Lung microvascular endothelial cell (primary cell): ENCODE results near the gene NUDT4B. TPM values are rescaled to one million over a fixed set of nuclear protein-coding genes. Genes with fewer than 3 reads are reported as not detected.
"Not testable (repeated sequence)": the region's sequence is repeated elsewhere in the genome, so short reads cannot be mapped to it uniquely, and the experiment has no call there.

ENCODE experiments used
- DNase-seq, 2 donors: peaks; one replicate each; pipeline versions ENCODE4 v3.0.0 to v3.0.0-alpha.2; 2010; ENCODE audit warnings: low read depth in 2 of 2
- total RNA-seq: library from RNA; depleted of rRNA; stranded (reverse); fragments of >200 nt; gene quantifications from 2 replicates; pipeline ENCODE4 v1.2.1, GENCODE V29; 2014

NUDT4B gene
- total RNA-seq, 1 donor from 2014 or later: 7.3 TPM

DNA sequence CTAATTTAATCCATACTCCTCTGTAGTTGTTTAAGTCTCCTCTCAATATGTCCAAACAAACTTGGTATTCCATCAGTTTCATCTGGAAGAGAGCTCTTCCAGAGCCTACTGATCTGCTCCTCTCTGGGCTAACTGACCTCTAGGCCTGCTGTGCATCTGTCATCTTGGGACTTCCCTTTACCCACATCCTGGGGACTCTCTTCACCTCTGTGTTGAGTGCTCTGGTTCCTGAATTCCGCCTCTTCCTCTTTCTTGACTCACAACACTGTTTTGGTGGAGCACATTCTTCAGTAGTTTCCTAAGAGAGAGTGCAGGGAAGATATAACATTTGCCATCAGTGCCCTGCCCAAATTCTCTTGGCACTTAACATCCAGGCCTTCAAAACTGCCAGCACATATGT is 13.0 kb upstream of the NUDT4B start:
- DNase-seq: not testable (repeated sequence)

DNA sequence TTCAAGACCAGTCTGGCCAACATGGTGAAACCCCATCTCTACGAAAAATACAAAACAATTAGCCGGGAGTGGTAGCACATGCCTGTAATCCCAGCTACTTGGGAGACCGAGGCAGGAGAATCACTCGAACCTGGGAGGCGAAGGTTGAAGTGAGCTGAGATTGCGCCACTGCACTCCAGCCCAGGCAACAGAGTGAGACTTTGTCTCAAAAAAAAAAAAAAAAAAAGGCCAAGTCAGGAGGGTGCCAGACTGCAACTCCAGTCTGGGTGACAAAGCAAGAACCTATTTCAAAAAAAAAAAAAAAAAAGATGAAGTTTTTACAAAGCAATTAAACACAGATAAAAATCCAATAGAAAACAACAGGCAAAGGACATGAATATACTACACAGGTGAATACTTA is 9.9 kb upstream of the NUDT4B start:
- DNase-seq: not testable (repeated sequence)

DNA sequence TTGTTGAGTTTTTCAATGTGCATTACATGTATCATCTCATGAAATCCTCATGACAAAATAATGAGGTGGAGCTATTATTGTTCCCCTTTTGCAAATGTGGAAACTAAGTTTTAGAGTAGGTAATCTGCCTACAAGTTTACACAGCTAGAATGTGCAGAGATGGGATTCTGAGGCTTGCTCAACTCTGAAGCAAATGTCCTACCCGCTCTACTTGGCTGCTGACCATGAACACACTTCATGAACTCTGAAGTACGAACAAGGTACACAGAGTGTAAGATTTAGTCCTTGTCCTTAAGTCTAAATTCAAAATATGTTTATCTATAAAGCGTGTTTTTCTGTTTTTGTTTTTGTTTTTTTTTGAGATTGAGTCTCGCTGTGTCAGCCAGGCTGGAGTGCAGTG is 5.4 kb upstream of the NUDT4B start:
- not testable (repeated sequence) for DNase-seq

DNA sequence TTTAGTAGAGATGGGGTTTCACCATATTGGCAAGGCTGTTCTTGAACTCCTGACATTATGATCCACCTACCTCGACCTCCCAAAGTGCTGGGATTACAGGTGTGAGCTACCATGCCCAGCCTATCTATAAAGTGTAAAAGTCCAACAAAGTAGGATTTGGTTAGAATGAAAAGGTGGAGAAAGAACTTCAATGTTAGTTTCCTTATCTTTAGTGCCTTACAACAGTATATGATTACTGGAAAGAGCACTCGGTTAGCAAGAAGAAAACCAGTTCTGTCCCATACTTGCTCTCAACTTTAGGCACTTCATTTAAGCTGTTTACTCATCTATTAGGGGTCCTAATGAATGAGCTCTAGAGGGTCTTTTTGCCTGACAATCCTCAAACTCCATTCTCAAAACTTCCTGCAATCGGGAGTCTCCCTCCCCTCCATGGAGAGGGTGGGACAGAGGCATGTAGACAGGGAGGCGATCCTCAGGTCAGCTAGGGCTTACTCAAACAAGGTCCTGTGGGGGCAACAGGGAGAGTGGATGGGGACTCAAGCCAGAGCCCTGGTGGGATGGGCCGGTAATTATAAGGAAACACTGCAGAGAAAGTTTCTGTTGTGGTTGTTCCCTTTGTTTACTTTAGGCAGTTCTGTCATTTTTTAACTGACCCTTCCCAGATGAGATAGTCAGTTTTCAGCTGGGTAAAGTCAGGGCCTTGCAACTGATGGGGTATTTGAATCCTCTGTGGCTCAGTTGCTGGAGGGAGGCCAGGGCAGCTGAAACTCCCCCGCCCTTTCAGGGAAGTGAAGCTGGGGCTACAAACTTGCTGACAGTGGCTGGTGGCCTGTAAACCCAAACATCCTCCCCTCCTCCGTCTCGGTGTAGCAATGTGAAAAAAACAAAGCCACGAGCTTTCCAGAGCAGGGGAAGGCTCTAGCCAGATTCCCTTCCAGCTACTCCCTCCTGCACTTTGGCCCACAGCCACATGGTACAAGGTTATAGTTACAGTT is 4.6 kb upstream of the NUDT4B start:
- DNase-seq: not testable (repeated sequence)

DNA sequence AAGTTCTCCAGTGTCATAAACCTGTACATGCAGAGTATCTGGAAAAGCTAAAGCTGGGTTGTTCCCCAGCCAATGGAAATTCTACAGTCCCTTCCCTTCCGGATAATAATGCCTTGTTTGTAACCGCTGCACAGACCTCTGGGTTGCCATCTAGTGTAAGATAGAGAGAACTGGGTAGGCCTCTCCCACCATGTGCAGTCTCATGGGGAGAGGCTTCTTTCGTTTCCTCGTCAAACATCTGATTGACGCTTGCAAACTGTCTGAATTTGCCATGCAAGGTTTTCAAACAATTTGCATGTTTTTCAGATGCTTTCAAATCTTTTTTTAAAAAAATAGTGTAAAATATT is 734 bp downstream of the NUDT4B start:
- not testable (repeated sequence) for DNase-seq

DNA sequence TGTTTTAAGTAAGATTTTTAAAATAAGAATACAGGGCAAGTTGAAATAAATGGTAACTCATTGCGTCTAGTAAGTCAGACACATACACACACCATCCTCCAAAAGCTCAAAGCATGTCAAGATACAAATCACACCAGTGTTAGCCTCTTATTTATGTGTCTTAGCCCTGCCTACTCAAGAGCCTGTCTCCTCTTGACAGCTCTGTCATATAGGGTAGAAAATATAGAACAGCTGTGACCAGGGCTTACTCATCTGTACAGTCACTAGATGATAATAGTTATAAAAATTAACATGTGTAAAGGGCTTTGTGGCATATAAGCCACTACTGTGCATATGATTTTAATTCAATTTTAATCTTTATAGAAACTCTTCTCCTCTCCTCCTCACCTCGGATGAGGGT is 7.7 kb downstream of the NUDT4B start:
- not testable (repeated sequence) for DNase-seq

DNA sequence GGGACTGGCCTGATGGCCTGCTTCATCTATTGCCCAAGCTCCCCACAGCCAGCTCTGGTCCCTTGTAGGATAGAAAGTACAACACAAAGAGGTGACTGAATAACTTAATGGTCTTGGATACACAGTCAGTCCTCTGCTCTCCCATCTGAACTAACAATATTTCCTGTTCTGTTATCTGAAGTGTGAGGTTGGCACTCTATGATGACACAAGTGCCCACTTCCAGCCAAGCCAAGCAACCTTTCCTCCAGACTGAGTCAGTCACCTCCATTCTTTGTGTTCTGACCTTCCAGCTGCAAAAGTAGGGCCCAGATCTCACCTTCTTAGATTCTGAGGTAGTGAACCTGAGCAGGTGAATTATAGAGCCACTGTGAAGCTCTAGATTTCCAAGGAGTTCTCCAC is 8.9 kb downstream of the NUDT4B start:
- not testable (repeated sequence) for DNase-seq

DNA sequence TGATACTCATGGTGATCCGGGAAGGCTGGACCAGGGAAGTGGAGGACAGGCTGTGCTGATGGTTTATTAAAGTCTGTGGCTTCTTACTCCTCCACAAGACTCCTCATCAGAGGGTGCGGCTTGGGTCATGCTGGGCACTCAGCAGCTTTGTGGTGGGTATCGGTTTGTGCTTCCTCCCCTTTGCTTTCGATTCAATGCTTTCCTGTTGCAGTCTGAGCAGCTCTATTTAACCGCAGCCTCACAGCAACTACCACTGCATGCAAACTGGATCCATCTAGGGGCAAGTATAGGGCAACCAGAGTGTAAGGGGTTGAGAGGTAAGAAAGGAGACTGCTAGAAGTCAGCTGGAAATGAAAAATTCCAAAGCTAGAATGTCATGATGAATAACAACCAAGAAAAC is 9.8 kb downstream of the NUDT4B start:
- not testable (repeated sequence) for DNase-seq

DNA sequence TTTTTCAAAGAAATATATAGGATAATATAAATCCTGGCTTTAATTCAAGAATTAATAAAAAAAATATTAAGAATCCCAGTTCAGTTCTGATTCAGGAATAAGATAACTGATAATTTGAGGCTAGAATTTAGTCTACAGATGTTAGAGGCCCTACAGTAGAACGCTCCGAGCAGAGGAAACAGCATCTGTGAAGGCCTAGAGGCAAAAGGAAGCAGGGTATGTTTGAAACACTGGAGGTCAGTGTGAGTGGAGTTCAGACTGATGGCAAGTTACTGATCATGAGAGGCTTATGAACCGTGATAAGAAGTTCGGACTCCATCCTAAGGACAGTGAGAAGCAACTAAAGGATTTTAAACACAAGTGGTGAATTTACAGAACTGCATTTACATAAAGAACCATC is 10.4 kb downstream of the NUDT4B start:
- not testable (repeated sequence) for DNase-seq

DNA sequence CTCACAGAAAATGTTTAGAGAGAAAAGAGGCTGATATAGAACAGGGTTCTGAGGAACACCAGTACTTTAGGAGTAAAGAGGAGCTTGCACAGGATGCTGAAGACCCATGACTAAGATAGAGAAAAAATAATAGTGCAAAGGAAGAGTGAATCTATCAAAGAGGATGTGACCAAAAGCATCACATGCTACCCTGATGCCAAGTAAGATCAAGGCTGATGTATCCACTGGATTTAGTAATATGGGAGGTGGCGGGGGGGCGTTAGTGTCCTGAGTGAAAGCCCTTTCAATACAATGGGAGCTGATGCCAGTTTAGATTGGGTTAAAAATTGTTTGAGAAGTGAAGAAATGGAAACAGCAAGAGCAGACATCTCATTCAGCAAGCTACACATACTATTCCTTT is 11.2 kb downstream of the NUDT4B start:
- DNase-seq: not testable (repeated sequence)

DNA sequence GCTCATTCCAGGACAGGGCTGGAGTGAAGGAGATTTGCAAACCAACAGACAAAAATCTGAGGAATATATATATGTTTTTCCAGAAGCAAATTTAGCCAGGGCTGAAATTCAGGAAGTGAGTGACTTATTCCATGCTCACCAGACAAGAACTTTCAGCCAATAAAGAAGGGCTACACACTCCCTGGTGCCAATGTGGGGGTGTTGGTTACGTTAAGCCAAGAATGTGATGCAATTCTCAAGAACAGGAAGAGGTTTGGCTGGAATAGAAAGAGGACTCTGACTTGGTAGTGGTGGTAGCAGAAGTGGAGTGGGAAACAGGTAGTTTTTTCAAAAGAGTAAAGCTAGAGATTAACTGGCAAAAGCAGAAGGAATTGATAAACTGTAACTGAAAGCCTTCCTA is 11.6 kb downstream of the NUDT4B start:
- not testable (repeated sequence) for DNase-seq

DNA sequence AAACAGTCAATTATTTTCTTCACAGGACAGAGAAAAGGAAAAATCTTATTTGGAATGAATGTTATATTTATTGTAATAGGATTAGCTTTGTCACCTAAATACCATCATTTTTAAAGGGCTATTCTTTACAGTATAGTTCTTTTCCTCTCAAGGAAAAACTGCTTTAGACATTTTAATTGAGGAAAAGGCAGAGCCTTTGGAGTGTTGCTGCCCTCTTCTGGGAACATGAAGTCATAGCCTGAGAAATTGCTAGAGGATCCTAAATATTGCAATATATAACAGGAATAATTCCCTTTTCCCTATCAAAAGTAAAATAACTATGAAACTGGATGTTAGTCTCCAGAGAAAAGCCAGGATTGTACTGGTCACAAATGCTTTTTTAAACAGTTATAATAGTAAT is 12.8 kb downstream of the NUDT4B start:
- DNase-seq: not testable (repeated sequence)

DNA sequence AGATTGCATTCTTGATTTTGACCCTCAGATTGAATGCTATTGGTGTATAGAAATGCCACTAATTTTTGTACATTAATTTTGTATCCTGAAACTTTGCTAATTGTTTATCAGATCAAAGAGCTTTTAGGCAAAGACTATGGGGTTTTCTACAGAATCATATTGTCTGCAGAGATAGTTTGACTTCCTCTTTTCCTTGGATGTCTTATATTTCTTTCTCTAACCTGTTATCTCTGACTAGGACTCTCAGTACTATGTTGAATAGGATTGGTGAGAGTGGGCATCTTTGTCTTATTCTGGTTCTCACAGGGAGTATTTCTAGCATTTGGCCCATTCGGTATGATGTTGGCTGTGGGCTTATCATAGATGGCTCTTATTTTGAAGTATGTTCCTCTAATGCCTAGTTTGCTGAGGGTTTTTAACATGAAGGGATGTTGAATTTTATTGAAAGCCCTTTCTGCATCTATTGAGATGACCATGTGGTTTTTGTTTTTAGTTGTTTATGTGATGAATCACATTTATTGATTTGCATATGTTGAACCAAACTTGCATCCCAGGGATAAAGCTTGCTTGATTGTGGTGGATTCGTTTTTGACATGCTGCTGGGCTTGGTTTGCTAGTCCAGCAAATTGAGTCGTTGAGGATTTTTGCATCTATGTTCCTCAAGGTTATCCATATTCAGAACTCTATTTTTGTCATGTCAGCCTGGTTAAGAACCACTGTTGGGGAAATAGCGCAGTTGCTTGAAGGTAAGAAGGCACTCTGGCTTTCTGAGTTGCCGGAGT is 16.9 kb downstream of the NUDT4B start:
- not testable (repeated sequence) for DNase-seq

DNA sequence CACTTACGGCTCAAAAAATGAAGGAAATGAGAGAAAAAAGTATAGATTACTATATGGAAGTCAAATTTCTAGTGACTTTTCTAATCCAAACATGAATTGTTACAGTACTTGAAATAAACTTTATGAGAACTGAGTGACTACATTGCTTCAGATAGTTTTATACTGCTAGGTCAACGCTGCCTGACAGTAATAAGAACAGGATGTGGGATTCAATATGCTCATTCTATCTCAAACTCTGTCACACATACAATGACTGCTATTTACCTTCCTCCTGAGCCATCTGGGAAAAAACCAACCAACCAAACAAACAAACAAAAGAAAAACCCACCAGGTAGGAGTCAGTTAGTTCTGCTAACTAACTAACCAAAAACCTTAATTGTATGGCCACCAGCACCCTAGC is 20.0 kb downstream of the NUDT4B start:
- DNase-seq: not testable (repeated sequence)

DNA sequence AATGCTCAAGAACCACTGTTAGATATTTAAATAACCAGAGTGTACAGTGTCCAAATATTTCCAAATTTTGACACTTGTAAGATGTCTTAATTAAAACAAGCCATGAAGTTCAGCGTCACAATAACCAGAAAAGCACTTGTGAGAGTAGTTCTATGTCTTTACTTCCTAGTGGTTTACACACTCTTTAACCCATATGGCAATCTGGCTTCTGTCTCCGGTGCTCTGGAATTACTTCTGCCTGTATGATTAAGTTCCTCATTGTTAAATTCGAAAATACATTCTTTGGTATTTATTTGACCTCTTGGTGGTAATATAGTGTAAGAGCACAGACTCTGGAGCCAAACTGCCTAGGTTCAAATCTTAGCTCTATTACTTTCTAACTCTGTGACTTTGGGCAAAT is 20.9 kb downstream of the NUDT4B start:
- DNase-seq: not testable (repeated sequence)

DNA sequence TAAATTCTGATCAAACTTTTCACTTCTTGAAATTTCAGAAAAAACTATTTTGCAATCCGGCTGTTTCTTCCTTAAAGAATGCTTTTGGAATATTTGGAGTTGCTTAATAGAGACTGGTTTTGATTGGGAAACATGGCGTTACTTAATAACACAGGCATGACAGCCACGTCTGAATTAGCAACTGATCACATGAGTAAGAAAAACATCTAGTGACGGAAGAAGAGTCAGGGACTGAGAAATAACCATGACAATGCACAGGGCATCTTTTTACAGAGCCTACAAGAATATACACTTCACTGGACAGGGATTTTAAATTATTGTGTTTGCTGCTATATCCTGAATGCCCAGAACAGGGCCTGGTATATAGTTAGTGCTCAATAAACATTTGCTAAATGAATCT is 25.1 kb downstream of the NUDT4B start:
- not testable (repeated sequence) for DNase-seq

DNA sequence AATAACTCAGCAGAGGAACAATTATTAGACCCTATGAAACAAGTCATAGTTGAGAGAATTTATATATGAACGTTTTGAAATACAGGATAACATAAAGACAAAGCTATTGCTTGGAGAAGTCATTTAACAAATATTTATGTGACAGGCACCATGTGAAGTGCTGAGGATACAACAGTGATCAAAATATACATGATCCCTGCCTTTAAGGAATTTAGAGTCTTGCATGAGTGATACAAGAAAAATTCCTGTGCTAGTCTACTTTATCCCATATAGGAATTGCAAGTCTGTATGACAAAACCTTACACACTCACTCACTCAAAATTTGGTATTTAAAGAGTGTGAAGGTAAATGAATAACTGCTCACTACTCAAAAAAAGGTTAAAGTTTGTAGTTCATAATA is 25.5 kb downstream of the NUDT4B start:
- DNase-seq: not testable (repeated sequence)

DNA sequence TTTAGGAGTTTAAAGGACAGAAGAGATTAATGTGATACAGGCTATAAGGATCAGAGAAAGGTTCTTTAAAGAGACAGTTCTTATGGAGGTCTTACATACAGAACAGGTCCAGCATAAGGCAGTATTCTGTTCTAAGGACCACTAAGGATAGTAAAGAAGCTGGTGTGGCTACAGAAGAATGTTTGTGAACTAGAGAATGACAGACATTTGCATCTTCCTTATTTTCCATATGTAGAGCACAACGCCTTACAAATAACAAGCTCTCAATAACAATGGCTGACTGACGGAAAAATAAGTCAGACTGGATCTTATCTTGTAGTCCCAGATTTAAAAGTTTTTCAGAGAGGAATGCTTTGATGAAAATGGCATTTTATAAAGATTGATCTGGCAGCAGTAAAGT is 26.7 kb downstream of the NUDT4B start:
- not testable (repeated sequence) for DNase-seq

DNA sequence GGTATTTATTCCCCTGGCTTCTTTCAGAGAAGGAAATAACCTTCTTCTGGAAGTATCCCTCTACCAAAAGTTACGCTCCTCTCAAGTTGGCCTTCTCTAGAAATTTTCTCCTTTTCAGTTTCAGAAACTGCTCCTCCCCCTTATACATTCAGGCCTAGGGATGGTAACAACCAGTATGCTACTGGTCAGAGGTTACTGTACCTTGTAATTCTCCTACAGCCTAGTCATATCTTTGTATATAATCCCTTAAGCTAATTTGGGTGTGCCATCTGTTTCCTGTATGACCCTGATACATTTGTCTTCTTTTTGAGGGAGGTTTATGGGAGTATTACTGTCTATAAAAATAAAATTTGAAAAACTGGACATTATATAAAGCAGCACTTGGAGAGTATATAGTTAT is 29.1 kb downstream of the NUDT4B start:
- not testable (repeated sequence) for DNase-seq

DNA sequence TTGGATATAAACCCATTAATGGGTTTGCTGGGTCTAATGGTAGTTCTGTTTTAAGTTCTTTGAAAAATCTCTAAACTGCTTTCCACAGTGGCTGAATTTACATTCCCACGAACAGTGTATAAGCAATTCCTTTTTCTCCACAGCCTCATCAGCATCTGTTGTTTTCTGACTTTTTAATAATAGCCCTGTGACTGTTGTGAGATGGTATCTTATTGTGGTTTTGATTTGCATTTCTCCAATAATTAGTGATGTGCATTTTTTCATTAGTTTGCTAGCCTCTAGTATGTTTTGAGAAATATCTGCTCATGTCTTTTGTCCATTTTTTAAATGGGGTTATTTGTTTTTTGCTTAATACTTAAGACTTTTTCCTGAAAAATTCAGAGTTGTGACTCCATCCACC is 31.8 kb downstream of the NUDT4B start:
- DNase-seq: not testable (repeated sequence)

DNA sequence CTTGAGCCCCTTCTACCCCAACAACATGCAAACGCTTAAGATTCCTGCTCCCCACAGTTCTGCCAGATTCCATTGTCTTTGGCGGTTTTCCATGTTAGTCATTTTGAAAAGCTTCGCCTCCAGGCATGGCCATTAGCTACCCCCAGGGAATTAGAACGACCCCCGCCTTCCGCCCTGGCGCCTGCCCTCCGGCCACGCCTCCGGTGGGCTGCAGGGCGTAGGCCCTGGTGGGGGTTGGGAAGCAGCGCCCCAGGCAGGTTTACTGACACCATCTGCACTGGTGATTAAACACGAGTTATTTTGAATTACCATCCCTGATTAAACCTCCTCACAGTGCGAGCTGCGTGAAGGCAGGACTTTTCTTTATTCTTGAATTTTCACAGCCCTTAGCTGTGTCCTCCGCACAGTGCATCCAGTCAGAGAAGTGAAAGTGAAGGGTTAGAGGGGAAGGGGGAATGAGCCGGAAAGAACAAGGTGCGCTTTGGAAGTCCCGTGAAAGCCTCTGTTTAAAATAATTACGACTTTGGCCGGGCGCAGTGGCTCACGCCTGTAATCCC is 43.0 kb downstream of the NUDT4B start:
- not testable (repeated sequence) for DNase-seq

DNA sequence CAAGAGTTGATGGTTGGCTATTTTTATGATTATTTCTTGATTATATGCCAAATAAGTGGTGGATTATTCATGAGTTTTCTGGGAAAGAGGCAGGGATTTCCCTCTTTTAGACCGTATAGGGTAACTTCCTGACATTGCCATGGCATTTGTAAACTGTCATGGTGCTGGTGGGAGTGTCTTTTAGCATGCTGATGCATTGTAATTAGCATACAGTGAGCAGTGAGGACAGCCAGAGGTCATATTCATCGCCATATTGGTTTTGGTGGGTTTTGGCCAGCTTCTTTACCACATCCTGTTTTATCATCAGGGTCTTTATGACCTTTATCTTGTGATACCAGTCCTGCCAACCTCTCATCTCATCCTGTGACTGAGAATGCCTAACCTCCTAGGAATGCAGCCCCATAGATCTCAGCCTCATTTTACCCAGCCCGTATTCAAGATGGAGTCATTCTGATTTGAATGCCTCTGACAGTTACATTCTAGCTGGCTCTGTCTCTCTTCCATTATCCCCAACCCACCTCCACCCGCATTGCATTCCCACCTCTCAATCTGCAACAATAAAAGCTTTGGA is 45.3 kb downstream of the NUDT4B start:
- DNase-seq: not testable (repeated sequence)
